Measurements from ENCODE around the gene SLC25A42.

SLC25A42 gene

GRCh38 chr19:19055701-19056100 lies 8.1 kb upstream of the SLC25A42 start:
- no peak for TF ChIP-seq CTCF (IDR thresholded peaks at IDR 0.05; ENCODE audit: insufficient read depth, missing control alignments)
- DNase-seq (ENCODE audit: insufficient read length, low spot score): no peak
- no peak for FAIRE-seq

- TF ChIP-seq CTCF (IDR thresholded peaks at IDR 0.05; ENCODE audit: insufficient read depth, missing control alignments): no peak
- DNase-seq (ENCODE audit: insufficient read length, low spot score) (no peak), FAIRE-seq (no peak)
Measured at GRCh38 chr19:19056636-19057275, 7.0 kb upstream of the SLC25A42 start.

- FAIRE-seq (no peak), DNase-seq (ENCODE audit: insufficient read length, low spot score) (no peak)
- no peak for TF ChIP-seq CTCF (IDR thresholded peaks at IDR 0.05; ENCODE audit: insufficient read depth, missing control alignments)
Measured at GRCh38 chr19:19057317-19057716, 6.5 kb upstream of the SLC25A42 start.

GRCh38 chr19:19057720-19058119 lies 6.1 kb upstream of the SLC25A42 start:
- DNase-seq (ENCODE audit: insufficient read length, low spot score): no peak
- TF ChIP-seq CTCF (IDR thresholded peaks at IDR 0.05; ENCODE audit: insufficient read depth, missing control alignments): no peak
- no peak for FAIRE-seq

GRCh38 chr19:19059018-19059836 lies 4.6 kb upstream of the SLC25A42 start:
- DNase-seq (ENCODE audit: insufficient read length, low spot score) (no peak), FAIRE-seq (no peak)
- no peak for TF ChIP-seq CTCF (IDR thresholded peaks at IDR 0.05; ENCODE audit: insufficient read depth, missing control alignments)

GRCh38 chr19:19059837-19060611 lies 3.8 kb upstream of the SLC25A42 start:
- no peak for DNase-seq (ENCODE audit: insufficient read length, low spot score)
- no peak for TF ChIP-seq CTCF (IDR thresholded peaks at IDR 0.05; ENCODE audit: insufficient read depth, missing control alignments)
- FAIRE-seq: no peak
